CD4-positive, alpha-beta T cell treated with Interleukin-10 for 1 hour (primary cell): ENCODE results near the gene CPA4.

Source experiments
- DNase-seq: peaks from one replicate; pipeline ENCODE4 v3.0.0-alpha.2; 2020

CPA4 gene

DNA sequence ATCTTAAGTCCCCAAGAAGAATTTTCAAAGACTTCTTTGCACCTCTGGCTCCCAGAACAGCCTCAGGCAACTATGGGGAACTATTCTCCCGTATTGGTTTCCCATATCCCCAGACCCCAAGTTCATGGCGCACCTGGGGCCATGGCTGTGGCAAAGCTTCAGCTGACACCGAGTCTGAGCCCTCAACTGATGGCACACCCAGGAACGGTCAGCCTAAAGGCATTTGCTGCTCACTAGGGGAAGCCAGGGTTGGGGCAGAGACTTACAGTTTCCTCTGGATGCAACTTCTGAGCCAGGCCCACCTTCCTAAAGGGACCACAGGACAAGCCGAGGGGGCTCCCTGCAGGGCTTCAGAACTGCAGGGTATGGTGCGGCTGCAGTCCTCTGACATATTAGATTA lies 73.6 kb downstream of the CPA4 start:
- no peak for DNase-seq

DNA sequence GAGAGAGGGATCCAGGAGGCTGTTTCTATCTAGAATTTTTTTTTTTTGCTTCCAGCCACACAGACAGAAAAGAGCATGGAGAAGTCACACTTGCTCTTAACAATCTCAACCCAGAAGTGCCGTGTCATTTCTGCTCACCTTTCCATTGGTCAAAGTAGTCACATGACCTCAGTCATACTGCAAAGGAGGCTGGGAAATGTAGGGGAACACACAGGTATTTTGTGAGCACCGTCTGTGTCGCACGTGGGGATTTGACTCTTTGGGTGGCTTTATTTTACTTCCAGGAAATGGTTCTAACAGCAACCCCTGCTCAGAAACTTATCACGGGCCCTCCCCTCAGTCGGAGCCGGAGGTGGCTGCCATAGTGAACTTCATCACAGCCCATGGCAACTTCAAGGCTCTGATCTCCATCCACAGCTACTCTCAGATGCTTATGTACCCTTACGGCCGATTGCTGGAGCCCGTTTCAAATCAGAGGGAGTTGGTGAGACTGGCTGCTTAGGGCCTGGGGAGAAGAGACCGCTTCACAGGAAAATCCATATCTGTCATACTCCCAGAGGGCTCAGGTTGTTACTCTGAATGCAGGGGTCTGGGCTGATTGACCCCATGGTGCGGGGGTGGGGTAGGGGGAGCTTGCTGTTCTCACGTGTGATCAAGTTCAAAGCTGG lies 74.3 kb downstream of the CPA4 start:
- peak; percentile 53 for DNase-seq

DNA sequence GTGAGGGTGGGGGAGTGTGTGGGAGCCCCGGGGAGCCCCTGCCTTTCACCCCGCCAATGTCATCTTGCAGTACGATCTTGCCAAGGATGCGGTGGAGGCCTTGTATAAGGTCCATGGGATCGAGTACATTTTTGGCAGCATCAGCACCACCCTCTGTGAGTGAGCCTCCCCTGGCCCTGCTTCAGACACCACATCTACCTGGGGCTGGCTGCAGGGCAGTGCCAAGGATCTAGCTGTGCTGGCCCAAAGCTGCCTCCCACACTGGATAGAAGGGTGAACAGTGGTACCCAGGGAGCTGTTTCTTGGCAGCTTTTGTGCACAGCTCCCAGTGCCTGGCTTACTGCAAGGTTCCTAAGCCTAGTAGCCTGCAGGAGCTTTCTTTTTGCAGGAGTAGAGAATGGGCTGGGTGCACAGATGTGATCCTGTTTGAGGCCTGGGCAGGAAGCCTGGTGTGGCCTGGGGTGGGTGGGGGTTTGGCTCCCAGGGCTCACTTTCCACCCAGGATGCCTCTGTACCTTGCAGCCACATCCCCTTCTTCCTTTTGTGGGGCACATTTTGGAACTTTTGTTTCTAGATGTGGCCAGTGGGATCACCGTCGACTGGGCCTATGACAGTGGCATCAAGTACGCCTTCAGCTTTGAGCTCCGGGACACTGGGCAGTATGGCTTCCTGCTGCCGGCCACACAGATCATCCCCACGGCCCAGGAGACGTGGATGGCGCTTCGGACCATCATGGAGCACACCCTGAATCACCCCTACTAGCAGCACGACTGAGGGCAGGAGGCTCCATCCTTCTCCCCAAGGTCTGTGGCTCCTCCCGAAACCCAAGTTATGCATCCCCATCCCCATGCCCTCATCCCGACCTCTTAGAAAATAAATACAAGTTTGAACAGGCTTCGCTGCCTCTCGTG lies 75.1 kb downstream of the CPA4 start:
- DNase-seq: no peak

DNA sequence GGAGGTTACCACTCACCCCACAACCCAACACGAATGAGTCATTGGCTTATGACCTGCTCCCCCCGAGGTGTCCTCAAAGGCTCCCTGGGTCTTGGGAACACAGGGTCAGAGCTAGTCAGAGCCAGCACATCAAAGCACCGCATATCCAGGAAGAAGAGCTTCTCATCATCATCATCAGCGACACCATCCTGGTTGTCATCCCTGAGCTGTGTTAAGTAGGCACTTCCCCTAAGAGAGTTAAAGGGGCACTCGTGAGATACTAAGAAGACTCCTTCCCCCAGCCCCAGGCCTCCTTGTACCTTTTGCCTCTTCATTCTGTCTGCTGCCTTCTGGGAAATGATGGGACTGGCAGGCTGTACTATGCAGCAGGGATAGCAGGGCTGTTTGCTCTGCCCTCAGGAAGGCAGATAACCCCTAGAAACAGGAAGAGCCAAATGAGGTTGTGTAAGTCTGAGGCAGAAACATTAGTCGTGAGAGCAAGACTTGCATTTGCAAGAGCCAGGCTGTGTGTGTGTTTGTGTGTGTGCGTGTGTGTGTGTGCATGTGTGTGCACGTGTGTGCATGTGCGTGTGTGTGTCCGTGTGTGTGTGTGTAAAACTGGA lies 76.2 kb downstream of the CPA4 start:
- no peak for DNase-seq

DNA sequence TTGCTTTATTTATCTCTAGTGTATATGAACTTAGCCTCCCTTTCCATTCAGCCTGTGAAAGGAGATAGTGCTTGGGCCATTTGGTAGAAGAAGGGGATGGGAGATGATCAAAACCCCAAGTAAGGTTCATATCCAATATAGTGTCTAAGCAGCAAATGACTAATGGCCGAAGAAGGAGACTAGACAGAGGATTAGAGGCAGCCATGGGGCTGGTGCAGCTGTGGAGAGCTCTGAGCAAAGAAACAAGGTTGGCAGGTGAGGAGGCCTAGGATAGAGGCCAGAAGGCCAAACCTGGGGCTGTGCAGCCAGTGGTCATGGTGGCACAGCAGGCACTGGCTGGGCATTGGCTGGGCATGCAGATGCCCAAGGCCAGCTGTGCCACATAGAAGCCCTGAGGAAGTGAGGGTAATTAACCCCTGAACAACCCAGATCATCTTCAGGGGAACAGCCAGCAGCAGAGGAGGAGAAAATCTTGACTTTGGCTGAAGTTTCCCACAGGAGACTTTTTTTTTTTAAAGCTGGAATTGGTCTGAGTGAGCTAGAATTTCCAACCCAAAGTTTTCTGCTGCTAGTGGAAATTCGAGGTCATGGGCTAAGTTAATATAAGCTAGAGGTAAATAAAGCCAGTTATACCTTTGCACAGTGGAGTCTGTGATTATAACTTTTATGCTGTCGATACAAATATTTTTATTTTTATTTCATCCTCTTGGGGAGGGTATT lies 77.0 kb downstream of the CPA4 start:
- no peak for DNase-seq

DNA sequence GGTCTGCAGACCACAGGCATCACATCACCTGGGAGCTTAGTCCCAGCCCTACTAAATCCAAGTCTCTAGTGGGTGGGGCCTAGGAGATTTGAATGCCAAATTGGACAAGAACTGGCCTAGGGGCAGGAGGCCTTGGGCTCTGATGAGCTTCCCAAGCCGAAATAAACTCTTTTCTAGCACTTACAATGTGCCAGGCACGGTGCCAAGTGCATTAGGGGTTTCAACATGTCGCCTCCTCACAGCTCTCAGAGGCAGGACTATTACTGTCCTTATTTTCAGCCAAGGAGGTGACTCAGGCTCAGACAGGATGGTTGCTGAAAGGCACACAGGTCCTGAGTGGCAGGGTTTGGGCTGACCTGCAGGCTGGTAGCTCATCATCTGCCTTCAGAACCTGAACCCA lies 78.1 kb downstream of the CPA4 start:
- DNase-seq: no peak

DNA sequence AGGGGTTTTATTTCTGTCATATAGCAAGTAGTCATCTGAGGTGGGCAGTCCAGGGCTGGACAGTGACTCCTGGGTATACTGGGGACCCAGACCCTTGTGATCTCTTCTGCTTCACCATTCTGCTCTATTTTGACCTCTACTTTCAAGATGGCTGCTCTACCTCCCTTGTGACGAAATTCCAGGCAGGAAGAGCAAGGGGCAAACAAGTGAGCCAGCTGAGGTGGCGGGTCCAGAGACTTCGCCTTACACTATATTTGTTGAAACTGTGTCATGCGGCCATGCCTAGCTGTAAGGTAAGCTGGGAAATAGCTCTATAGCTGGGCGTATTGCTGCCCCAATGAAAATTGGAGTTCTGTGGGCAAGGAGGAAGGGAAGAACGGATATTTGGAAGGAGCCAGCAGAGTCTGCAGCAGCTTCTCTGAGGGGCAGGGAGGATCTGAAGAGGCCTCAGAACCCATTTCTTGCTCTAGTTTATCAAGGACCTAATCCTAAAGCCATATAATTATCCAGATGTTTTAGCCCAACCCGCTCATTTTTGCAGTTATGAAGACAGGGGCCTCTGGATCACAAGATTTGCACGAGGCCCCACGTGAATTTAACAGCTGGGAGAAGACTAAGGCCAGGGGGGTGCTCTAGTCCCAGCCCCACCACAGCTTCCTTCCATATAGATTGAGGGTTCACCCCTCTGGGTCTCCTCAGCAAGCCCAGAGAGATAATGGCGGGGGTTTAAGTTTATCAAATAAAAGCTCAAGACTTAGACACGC lies 79.6 kb downstream of the CPA4 start:
- DNase-seq: no peak
